Subcutaneous abdominal adipose tissue (tissue), 5 donors: Measurements from ENCODE around the gene RRAGD.

Source experiments
- H3K27ac ChIP-seq: one replicate; pipeline ENCODE4 v1.7.0; 2013; ENCODE audit warnings: low read depth, mild to moderate bottlenecking, inconsistent platforms, low read length, moderate library complexity
- H3K27me3 ChIP-seq, 5 donors: one replicate each; pipeline ENCODE4 v1.7.0; 2013; ENCODE audit warnings: low read length in 5 of 5, inconsistent platforms in 1 of 5; ENCODE audit not compliant: control insufficient read depth in 5 of 5, insufficient read depth in 4 of 5
- H3K36me3 ChIP-seq, 5 donors: one replicate each; pipeline ENCODE4 v1.7.0; 2013; ENCODE audit warnings: low read length in 5 of 5; ENCODE audit not compliant: control insufficient read depth in 5 of 5, insufficient read depth in 5 of 5
- H3K4me1 ChIP-seq, 5 donors: one replicate each; pipeline ENCODE4 v1.7.0; 2013; ENCODE audit warnings: low read length in 5 of 5, mild to moderate bottlenecking in 3 of 5, moderate library complexity in 1 of 5; ENCODE audit not compliant: control insufficient read depth in 5 of 5, insufficient read depth in 5 of 5
- H3K4me3 ChIP-seq, 5 donors: one replicate each; pipeline ENCODE4 v1.7.0; 2013; ENCODE audit warnings: low read length in 5 of 5, low read depth in 1 of 5
- H3K9ac ChIP-seq, 5 donors: one replicate each; pipeline ENCODE4 v1.7.0; 2013; ENCODE audit warnings: low read length in 5 of 5, mild to moderate bottlenecking in 4 of 5, moderate library complexity in 3 of 5
- H3K9me3 ChIP-seq, 5 donors: one replicate each; pipeline ENCODE4 v1.7.0; 2013; ENCODE audit warnings: low read length in 5 of 5; ENCODE audit not compliant: control insufficient read depth in 5 of 5
- donor health status: healthy.
- donor health status: healthy.
- donor health status: healthy.
- donor health status: healthy.
- donor health status: healthy.

Gene RRAGD

DNA sequence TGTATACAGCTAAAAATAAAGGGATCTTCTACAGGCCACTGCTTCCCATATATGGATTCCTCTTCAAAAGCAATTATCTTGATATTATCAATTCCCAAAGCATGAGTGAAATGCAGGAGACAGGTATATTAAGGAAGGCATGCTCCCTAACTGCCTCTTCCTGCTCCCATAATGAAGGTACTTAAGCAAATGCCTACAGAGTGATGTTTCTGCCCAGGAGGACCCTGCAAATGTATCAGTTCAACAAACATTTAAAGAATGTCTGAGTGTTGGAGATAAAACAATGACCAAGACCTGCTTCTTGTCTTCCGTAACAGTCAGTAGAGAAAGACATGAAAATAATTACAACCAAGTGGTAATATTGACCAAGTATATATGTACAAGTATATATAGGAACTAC lies 63.7 kb downstream of the RRAGD start:
- peaks cover 4 to 53% (median 36%) of the 10 kb centered on the region in 5 donors for H3K4me1 ChIP-seq
- no peaks in the 10 kb centered on the region for H3K36me3 ChIP-seq
- no peak overlapping the region for H3K4me3 ChIP-seq
- H3K27ac ChIP-seq = no peak overlapping the region
- H3K9me3 ChIP-seq = no peaks in the 10 kb centered on the region
- no peaks in the 10 kb centered on the region for H3K27me3 ChIP-seq
- no peak overlapping the region for H3K9ac ChIP-seq

DNA sequence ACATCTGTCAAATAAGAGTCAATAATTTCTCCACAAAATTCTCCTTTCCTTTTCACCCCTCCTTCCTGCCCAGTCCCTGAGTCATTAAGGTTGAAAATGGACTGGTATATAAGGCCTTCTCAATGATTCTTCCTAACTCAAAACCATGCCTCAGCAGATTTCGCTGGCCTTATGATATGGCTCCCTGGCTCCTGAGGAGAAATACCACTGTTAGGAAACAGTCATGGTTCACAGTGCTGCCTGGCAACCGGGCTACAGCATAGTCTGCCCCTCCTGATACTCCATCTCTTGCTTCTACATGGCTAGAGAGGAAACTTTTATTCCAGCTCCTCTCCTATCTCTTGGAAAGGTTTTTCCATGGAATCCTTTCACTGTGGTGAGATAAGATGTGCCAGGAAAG lies 64.2 kb downstream of the RRAGD start:
- Histone ChIP-seq H3K27ac (no peak overlapping the region), H3K4me1 (peaks cover 4 to 49% (median 31%) of the 10 kb centered on the region in 5 donors)

DNA sequence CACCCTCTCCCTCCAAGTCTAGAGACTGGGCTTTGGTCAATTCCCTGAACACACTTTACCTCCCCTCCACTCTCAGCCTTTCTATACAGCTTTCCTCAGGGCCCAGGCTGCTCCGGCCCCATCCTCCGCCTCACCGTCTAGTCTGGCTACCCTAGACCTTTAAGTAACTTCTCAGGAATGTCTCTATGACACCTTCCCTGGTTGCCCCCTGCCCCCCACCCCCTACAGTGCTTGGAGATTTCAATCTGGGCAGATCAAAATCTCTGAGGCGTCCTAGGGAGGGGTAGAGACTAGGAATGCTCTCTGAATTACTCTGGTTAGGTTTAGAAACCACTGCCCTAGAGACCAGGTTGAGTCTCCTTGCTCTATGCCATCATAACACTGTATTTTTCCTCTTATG lies 65.6 kb downstream of the RRAGD start:
- peaks cover 5 to 8% (median 6%) of the 10 kb centered on the region in 5 donors for H3K36me3 ChIP-seq
- H3K4me1 ChIP-seq = peaks cover 4 to 40% (median 25%) of the 10 kb centered on the region in 5 donors
- no peak overlapping the region for H3K9ac ChIP-seq
- no peaks in the 10 kb centered on the region for H3K9me3 ChIP-seq
- no peak overlapping the region for H3K4me3 ChIP-seq
- no peaks in the 10 kb centered on the region for H3K27me3 ChIP-seq
- H3K27ac ChIP-seq = no peak overlapping the region

More for the DNA sequence above, 64.2 kb downstream of the RRAGD start:
- H3K9ac ChIP-seq = no peak overlapping the region
- H3K36me3 ChIP-seq = no peaks in the 10 kb centered on the region
- no peaks in the 10 kb centered on the region for H3K9me3 ChIP-seq
- no peaks in the 10 kb centered on the region for H3K27me3 ChIP-seq
- H3K4me3 ChIP-seq = no peak overlapping the region

DNA sequence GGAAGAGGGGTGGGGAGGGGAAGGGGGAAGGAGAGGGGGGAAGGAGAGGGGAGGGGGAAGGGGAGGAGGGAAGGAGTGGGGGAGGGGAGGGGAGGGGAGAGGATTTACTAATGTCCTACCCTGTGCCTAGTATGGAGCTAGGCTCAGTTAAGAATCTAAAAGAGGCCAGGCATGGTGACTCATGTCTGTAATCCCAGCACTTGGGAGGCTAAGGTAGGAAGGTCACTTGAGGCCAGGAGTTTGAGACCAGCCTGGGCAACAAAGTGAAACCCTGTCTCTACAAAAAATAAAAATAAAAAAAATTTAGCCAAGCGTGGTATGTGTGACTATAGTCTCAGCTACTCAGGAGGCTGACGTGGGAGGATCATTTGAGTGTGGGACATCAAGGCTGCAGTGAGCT lies 72.5 kb downstream of the RRAGD start:
- H3K4me3 ChIP-seq = no peak overlapping the region
- H3K27me3 ChIP-seq = no peaks in the 10 kb centered on the region
- H3K27ac ChIP-seq = no peak overlapping the region
- H3K9ac ChIP-seq = no peak overlapping the region
- no peaks in the 10 kb centered on the region for H3K9me3 ChIP-seq
- peaks cover 25 to 44% (median 40%) of the 10 kb centered on the region in 5 donors for H3K36me3 ChIP-seq
- peaks cover 0 to 7% (median 0%) of the 10 kb centered on the region in 5 donors for H3K4me1 ChIP-seq

DNA sequence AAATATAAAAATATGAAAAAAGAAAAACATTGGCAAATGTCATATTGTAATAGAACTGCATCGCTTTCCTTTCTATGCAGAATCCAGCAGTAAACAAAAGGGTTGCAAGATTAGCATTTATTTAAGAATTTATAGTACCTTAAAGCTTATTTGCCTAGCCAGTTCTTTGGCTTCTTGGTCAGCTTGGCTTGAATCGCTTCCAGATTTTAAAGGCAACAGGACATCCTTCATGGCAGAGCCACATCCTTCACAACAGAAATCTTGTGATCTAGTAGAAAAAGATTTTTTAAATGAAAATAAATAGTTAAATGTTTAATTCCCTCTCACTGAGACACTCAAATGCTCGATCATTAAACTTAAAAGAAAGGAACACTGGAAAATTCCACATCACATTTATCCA lies 76.9 kb downstream of the RRAGD start:
- Histone ChIP-seq H3K4me1 (peaks cover 0 to 7% (median 0%) of the 10 kb centered on the region in 5 donors), H3K9me3 (no peaks in the 10 kb centered on the region), H3K27ac (no peak overlapping the region), H3K4me3 (no peak overlapping the region), H3K9ac (no peak overlapping the region), H3K36me3 (peaks cover 27 to 48% (median 37%) of the 10 kb centered on the region in 5 donors), H3K27me3 (no peaks in the 10 kb centered on the region)

DNA sequence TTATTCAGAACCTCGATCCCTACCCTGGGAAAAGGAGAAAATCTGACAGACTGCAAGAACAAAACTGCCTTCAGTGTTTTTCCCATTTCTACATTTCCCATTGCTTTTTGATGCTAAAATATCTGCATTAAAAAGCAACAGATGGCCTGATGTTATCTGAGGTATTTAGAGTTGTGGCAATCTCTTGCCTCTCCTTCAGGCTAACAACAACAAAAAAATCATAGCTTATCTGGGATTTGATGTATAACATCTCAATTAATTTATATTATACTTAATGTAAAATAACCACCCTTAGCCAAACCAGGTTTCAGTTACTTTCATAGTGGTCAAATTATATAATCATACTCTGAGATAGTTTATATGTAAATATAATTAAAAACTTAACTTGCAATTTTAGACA lies 81.2 kb downstream of the RRAGD start:
- Histone ChIP-seq H3K36me3 (peaks cover 27 to 56% (median 51%) of the 10 kb centered on the region in 5 donors), H3K9me3 (no peaks in the 10 kb centered on the region), H3K27ac (no peak overlapping the region), H3K9ac (no peak overlapping the region), H3K4me1 (peaks cover 0 to 7% (median 0%) of the 10 kb centered on the region in 5 donors), H3K4me3 (no peak overlapping the region), H3K27me3 (no peaks in the 10 kb centered on the region)

DNA sequence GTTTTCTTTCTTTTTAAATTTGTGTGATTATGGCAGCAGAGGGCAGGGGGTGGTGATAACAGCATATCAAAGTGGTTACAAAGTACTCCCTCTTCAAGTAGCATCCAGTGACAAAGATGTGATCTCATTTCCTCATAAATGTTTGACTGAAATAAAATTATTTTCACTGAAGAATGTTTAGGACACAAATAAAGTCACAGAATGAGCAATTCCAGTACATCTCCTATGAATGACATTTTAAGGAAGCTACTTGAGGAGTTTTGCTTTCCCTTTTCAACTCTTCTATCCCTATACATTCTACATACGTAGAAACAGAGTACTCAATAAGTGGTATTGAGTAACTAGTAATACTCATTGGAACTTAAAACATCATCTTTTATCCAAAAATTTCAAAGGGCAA lies 83.1 kb downstream of the RRAGD start:
- peaks cover 23 to 58% (median 50%) of the 10 kb centered on the region in 5 donors for H3K36me3 ChIP-seq
- H3K27me3 ChIP-seq = no peaks in the 10 kb centered on the region
- no peak overlapping the region for H3K27ac ChIP-seq
- no peak overlapping the region for H3K9ac ChIP-seq
- peaks cover 0 to 2% (median 0%) of the 10 kb centered on the region in 5 donors for H3K4me1 ChIP-seq
- no peaks in the 10 kb centered on the region for H3K9me3 ChIP-seq
- no peak overlapping the region for H3K4me3 ChIP-seq

DNA sequence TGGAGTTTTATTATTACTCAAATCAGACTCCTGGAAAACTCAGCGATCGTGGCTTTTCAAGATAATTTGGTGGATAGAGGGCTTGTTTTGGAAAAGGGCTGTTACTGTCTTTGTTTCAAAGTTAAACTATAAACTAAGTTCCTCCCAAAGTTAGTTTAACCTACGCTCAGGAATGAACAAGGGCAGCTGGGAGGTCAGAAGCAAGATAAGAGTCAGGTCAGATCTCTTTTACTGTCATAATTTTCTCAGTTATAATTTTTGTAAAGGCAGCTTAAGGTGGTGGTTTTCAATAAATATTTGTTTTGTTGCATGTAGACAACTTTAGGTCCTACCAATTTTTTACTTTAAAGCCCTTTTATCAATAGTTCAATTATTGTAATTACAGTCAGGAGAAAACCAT lies 87.8 kb downstream of the RRAGD start:
- H3K27ac ChIP-seq = peak overlapping the region; percentile 55
- no peak overlapping the region for H3K4me3 ChIP-seq
- H3K4me1 ChIP-seq = peaks cover 0 to 11% (median 8%) of the 10 kb centered on the region in 5 donors
- peaks cover 10 to 33% (median 26%) of the 10 kb centered on the region in 5 donors for H3K36me3 ChIP-seq
- no peak overlapping the region for H3K9ac ChIP-seq
- no peaks in the 10 kb centered on the region for H3K9me3 ChIP-seq
- no peaks in the 10 kb centered on the region for H3K27me3 ChIP-seq

DNA sequence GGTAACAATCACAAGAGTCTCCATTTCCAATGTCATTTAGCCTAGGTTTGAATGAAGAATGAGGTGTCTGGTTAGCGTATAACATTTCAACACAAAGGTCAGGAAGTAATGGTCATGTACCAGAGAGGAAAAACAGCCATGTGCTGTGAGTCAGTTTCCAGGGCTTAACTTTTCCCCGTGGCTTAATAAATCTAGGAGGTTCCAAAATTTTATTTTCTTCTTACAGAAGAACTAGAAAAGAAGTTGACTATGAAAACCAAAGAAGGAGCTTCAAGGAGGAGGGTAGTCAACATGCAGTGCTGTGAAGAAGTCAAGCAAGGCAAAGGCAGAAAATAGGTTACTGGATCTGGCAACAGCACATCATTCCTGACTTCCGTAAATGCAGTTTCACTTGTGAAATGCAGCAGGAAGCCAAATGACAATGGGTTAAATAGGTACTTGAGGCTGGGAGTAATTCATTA lies 88.5 kb downstream of the RRAGD start:
- no peaks in the 10 kb centered on the region for H3K27me3 ChIP-seq
- H3K36me3 ChIP-seq = peaks cover 6 to 26% (median 18%) of the 10 kb centered on the region in 5 donors
- peaks cover 0 to 11% (median 8%) of the 10 kb centered on the region in 5 donors for H3K4me1 ChIP-seq
- no peaks in the 10 kb centered on the region for H3K9me3 ChIP-seq
- H3K9ac ChIP-seq = no peak overlapping the region
- peak overlapping the region; percentile 55 for H3K27ac ChIP-seq
- no peak overlapping the region for H3K4me3 ChIP-seq

DNA sequence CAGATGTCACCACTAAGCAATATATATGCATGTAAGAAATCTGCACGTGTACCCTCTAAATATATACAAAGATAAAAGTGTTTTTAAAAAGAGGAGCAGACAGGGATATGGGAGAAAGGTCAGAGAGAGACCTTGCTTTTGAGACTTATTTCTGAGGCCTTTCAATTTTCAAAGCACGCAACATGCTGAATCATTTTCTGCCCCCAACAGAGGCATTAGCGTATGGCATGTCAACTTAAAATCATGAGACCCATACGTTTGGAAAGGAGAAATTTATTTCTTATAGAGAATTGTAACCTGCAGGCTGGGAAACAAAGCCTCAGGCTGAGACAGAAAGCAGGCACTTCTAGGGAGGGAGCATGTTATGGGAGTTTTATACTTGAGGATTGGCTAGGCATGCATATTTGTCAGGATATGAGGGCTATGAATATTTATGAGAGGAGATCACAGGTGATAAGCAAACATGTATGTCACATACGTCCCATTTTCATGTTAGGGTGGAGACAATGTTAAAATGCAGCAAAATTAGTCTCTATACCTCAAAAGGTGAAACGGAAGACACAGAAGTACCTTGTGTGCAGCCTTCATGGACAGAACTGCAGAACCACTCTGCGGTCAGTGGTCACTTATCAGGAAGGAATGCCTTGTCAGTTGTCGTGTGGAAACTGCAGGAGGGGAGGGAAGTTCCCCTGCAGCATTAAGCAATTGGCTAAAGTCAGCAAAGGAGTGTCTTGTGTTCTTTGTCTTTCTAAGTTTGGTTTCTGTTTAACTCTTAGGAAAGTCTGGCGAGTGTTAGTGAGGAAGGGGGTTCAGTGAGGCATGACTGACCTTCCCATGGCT lies 90.7 kb downstream of the RRAGD start:
- Histone ChIP-seq H3K9ac (no peak overlapping the region), H3K27ac (no peak overlapping the region), H3K27me3 (no peaks in the 10 kb centered on the region), H3K9me3 (no peaks in the 10 kb centered on the region), H3K4me1 (peaks cover 0 to 11% (median 8%) of the 10 kb centered on the region in 5 donors), H3K4me3 (no peak overlapping the region), H3K36me3 (peaks cover 2 to 10% (median 3%) of the 10 kb centered on the region in 5 donors)
